Activated CD8-positive, alpha-beta T cell treated with anti-CD3 and anti-CD28 coated beads for 36 hours (primary cell): Measurements from ENCODE around the gene TRPV4. TPM values are rescaled to one million over a fixed set of nuclear protein-coding genes. Genes with fewer than 3 reads are reported as not detected.
A peak's percentile ranks its signal among the peaks of the same experiment; 100 is the strongest.
"Not testable (repeated sequence)": the region's sequence is repeated elsewhere in the genome, so short reads cannot be mapped to it uniquely, and the experiment has no call there.

Experiments used
- ATAC-seq: fragments of 200-7000 bp; cut with Tn5 transposase; one replicate; pipeline ENCODE4 v1.10.0; 2021; ENCODE audit warnings: mild to moderate bottlenecking, moderate library complexity
- CTCF ChIA-PET: fragments of 350-600 bp; sonication (Branson Sonifier 250); formaldehyde crosslinking; loops from one replicate; lab custom pipeline; 2021; ENCODE audit warnings: antibody characterized with exemption; lab: Charles Lee
- POLR2A ChIA-PET: fragments of 350-600 bp; sonication (Branson Sonifier 250); formaldehyde crosslinking; loops from one replicate; lab custom pipeline; 2021; ENCODE audit warnings: antibody characterized with exemption; lab: Charles Lee
- DNase-seq: peaks from one replicate; pipeline ENCODE4 v3.0.0-alpha.2; 2020
- H3K27ac Mint-ChIP-seq: one replicate; pipeline ENCODE4 v1.8.0; 2021; ENCODE audit warnings: mild to moderate bottlenecking, mixed read lengths
- H3K27me3 Mint-ChIP-seq: one replicate; pipeline ENCODE4 v1.8.0; 2021; ENCODE audit warnings: mixed read lengths
- H3K36me3 Mint-ChIP-seq: one replicate; pipeline ENCODE4 v1.8.0; 2021; ENCODE audit warnings: low read depth, mixed read lengths
- H3K4me1 Mint-ChIP-seq: one replicate; pipeline ENCODE4 v1.8.0; 2021; ENCODE audit warnings: low read depth, mixed read lengths
- H3K4me3 Mint-ChIP-seq: one replicate; pipeline ENCODE4 v1.8.0; 2021; ENCODE audit warnings: mild to moderate bottlenecking, moderate library complexity, mixed read lengths
- H3K9me3 Mint-ChIP-seq: one replicate; pipeline ENCODE4 v1.8.0; 2021; ENCODE audit warnings: mixed read lengths
- CTCF ChIP-seq: fragments of 200-600 bp; IDR thresholded peaks from one replicate; pipeline ENCODE4 v1.8.0; 2022; ENCODE audit warnings: antibody characterized with exemption, mild to moderate bottlenecking
- intact Hi-C: fragments of 100-400 bp; cut with micrococcal nuclease; formaldehyde crosslinking; loops from one replicate; pipeline ENCODE4 v1.10.0; 2022
- total RNA-seq, 2 experiments: library from RNA; stranded (reverse); gene quantifications; one replicate each; pipeline ENCODE4 v1.2.3, GENCODE V29; 2021

TRPV4 gene
- total RNA-seq, 2 experiments from 2014 or later = not detected

- ATAC-seq (no peak), DNase-seq (no peak)
- H3K27ac Mint-ChIP-seq = no peak overlapping the region
- peaks cover 3% of the 10 kb centered on the region for H3K36me3 Mint-ChIP-seq
- H3K4me3 Mint-ChIP-seq = no peak overlapping the region
- intact Hi-C loops = no loop called here
- peaks cover 17% of the 10 kb centered on the region for H3K4me1 Mint-ChIP-seq
- CTCF ChIA-PET = interaction anchor here (1.9 to 6.0 kb wide), 3 partner anchors 8 to 16 kb away, joined by 4 to 27 read pairs (median 4); no protein-coding TSS in a partner anchor
- H3K9me3 Mint-ChIP-seq = no peaks in the 10 kb centered on the region
- no peak for TF ChIP-seq CTCF
- POLR2A ChIA-PET = no interaction called here
- no peaks in the 10 kb centered on the region for H3K27me3 Mint-ChIP-seq
Measured at GRCh38 chr12:109860977-109861376, 27.8 kb upstream of the TRPV4 start.

DNA sequence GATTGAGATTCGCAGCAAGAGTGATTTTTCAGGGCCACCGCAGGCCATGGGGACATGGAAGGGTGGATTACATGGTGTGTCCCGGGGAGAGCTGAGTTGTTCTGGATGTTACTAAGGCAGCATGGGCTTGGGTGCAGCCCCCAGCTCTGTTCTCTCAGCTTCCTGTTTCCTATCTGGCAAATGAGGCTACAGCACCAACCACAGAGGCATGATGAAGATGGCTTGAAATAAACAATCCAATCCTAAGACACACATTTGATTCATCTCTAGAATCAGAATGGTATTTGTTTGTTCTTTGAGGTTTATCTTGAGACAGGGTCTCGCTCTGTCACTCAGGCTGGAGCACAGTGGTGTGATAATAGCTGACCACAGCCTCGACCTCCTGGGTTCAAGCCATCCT lies 25.6 kb upstream of the TRPV4 start:
- Mint-ChIP-seq H3K9me3 (no peaks in the 10 kb centered on the region), H3K27ac (peak overlapping the region; percentile 56), H3K36me3 (peaks cover 4% of the 10 kb centered on the region), H3K4me1 (peaks cover 6% of the 10 kb centered on the region), H3K4me3 (no peak overlapping the region), H3K27me3 (no peaks in the 10 kb centered on the region)
- DNase-seq (no peak), ATAC-seq (peak; percentile 37)
- ChIA-PET CTCF (interaction anchor here (0.7 to 6.0 kb wide), 4 partner anchors 14 to 273 kb away, joined by 3 to 27 read pairs (median 3); no protein-coding TSS in a partner anchor), POLR2A (interaction anchor here (0.6 to 1.2 kb wide), 3 partner anchors 9 to 181 kb away, joined by 3 read pairs; no protein-coding TSS in a partner anchor)
- no peak for TF ChIP-seq CTCF
- intact Hi-C loops = no loop called here

GRCh38 chr12:109857715-109858114 lies 24.5 kb upstream of the TRPV4 start:
- intact Hi-C loops = no loop called here
- POLR2A ChIA-PET = interaction anchor here (0.5 kb wide), 1 partner anchor 290 kb away, joined by 4 read pairs; no protein-coding TSS in a partner anchor
- peaks cover 4% of the 10 kb centered on the region for H3K36me3 Mint-ChIP-seq

GRCh38 chr12:109855377-109855776 lies 22.2 kb upstream of the TRPV4 start:
- H3K4me3 Mint-ChIP-seq = no peak overlapping the region
- no peaks in the 10 kb centered on the region for H3K27me3 Mint-ChIP-seq
- ChIA-PET CTCF (interaction anchor here (3.5 to 4.0 kb wide), 2 partner anchors 10 to 73 kb away, joined by 24 to 34 read pairs; no protein-coding TSS in a partner anchor), POLR2A (interaction anchor here (1.2 kb wide), 1 partner anchor 10 kb away, joined by 3 read pairs; no protein-coding TSS in a partner anchor)
- no peak for ATAC-seq
- no peaks in the 10 kb centered on the region for H3K9me3 Mint-ChIP-seq
- H3K27ac Mint-ChIP-seq = no peak overlapping the region
- no peak for DNase-seq
- intact Hi-C loops = no loop called here
- peaks cover 4% of the 10 kb centered on the region for H3K36me3 Mint-ChIP-seq
- TF ChIP-seq CTCF = no peak
- H3K4me1 Mint-ChIP-seq = peaks cover 2% of the 10 kb centered on the region

More at GRCh38 chr12:109857715-109858114, 24.5 kb upstream of the TRPV4 start:
- TF ChIP-seq CTCF = no peak
- H3K27ac Mint-ChIP-seq = no peak overlapping the region
- peaks cover 2% of the 10 kb centered on the region for H3K4me1 Mint-ChIP-seq
- H3K27me3 Mint-ChIP-seq = no peaks in the 10 kb centered on the region
- no peak overlapping the region for H3K4me3 Mint-ChIP-seq
- CTCF ChIA-PET = interaction anchor here (1.0 to 6.0 kb wide), 2 partner anchors 13 to 17 kb away, joined by 3 to 27 read pairs; no protein-coding TSS in a partner anchor
- no peaks in the 10 kb centered on the region for H3K9me3 Mint-ChIP-seq
- DNase-seq (no peak), ATAC-seq (no peak)

DNA sequence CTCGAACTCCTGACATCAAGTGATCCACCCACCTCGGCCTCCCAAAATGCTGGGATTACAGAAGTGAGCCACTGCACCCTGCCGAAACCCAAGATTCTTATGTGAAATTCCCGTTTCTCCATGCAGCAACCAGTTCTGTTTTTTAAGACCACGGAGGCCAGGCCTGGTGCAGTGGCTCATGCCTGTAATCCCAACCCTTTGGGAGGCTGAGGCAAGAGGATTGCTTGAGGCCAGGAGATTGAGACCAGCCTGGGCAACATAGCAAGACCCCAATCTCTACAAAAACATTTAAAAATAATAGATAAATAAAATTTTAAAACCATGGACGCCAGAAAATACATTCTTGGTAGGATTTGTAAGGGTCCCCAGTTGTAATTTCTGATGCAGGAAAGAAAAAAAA lies 17.3 kb upstream of the TRPV4 start:
- ATAC-seq = not testable (repeated sequence)

More for the DNA sequence above, 17.3 kb upstream of the TRPV4 start:
- H3K4me3 Mint-ChIP-seq, H3K27ac Mint-ChIP-seq, H3K36me3 Mint-ChIP-seq, H3K4me1 Mint-ChIP-seq, H3K9me3 Mint-ChIP-seq, DNase-seq, H3K27me3 Mint-ChIP-seq, intact Hi-C loops: not testable (repeated sequence)
- POLR2A ChIA-PET = interaction anchor here (1.1 kb wide), 1 partner anchor 8 kb away, joined by 3 read pairs; no protein-coding TSS in a partner anchor
- CTCF ChIA-PET = interaction anchor here (1.9 kb wide), 1 partner anchor 46 kb away, joined by 4 read pairs; no protein-coding TSS in a partner anchor
